GM21390 (cell line): Measurements from ENCODE around the gene PHOX2B.

Source experiments
- ATAC-seq: cut with Tn5 transposase; IDR thresholded peaks from one replicate; pipeline ENCODE4 v1.9.1; 2021; ENCODE audit not compliant: unreplicated experiment

The PHOX2B gene

DNA sequence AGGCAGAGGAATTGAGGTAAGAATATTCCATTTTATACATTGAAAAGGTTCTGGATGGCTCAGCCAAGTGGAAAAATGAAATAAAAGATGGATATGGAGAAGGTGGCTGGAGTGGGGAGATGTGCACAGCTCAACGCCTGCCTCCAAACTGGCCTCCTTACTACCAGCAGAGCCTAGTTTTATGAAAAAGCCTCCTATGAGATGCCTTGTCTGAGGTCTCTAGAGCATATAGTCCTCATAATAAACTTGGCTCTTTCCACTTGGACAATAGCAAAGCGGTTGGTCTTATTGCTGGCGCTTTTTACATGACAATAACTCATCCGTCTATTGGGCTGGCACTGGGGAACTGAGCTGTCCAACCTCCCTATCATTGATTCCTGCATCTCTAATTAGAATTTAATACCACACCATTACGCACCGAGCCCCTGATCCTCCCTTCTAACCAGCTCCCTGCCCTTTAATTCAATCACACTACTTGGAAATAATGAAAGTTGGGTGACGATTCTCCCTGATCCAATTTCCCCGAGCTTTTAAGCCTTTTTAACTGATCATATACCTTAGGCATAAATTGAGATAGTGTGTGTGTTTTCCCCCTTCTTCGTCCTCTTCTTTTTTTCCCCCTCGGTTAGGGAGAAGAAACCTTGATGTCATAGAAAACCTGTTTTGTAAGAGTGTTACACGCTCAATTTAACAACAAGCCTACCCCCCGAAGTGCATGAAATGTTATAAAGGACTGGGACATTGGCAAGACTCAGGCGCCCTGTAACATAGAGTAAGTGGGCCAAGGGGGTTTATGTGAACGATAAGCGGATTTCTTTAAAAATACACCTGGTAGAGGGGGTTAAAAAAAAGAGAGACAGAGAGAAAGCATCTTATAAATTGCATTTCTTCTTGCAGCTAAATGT lies at the start of gene PHOX2B:
Gene PHOX2B, minus strand, starts transcription at position 155 of the 905 bp plus-strand sequence. Its CDS starts 115 bp downstream, at position 40.
- no peak for ATAC-seq

DNA sequence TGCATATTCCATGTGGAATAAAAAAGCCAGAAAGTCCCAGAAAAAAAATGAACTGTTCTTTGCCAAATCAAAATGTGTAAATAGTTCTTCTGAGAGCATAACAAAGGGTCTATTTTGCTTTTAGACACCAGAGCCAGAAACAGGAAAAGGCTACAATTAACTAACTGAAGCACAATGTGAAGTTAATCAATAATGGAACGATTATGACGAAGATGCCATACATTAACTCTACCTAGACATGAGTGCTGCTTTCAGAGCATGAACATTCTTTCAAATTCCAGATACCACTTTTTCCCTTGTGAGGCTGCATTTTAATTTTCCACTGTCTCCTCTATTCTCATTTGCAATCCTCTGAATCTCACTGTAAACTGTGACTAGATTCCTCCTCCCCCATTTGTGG lies 48.7 kb upstream of the PHOX2B start:
- ATAC-seq = no peak

DNA sequence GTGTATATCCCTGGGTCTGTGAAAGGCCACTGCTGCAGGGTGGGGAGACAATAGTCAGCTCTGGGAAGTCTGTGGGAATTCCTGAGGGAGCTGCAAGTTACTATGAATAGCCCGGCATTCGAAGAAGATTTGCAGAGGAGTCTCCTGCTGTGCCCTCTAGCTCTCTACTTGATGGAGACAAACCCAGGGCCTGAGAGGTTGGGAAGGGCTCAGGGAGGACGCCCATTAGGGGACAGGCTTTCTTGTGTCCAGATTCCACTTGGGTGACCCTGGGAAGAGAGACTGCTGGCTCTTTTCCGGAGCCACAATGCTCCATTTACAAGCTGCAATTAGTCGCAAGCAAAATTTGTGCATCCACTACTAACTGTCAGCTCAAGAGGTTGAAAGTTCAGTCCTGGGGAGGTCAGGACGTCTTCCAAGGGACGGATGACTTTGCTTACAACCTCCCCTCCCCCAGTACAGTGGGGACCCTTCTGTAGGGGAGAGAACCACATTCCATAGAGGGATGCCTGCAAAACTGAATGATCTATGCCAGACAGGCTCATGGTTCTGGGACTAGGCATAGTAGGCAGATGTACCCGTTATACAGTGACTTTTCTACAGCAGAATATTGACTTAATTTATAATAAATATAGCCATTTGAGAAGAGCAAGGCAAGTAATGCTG lies 48.2 kb upstream of the PHOX2B start:
- no peak for ATAC-seq

DNA sequence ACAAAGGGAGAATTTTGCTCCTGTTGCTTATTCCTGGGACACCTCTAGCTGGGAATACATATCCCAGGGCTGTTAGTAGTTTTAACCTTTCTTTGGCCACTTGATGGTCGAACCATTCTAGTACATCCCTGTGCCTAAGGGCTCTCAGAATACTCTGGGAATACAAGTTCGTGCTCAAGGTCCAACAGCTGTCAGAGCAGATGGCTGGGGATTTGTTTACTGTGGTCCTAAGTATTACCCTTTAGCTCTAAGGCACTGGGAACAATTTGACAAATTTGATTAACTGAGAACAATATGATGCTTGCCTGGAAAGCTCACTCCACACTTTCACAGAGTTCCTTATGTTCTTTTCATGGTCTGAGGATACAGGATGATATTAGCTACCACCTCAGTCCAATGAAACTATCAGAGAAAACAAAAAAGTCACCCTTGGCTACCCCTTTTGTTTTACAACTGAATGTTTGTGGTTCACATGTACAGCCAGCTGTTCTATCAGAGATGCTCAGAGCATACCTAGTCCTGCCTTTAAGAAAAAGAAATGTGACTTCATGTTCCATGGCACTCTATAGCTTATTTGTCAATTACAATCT lies 47.4 kb upstream of the PHOX2B start:
- ATAC-seq = no peak

DNA sequence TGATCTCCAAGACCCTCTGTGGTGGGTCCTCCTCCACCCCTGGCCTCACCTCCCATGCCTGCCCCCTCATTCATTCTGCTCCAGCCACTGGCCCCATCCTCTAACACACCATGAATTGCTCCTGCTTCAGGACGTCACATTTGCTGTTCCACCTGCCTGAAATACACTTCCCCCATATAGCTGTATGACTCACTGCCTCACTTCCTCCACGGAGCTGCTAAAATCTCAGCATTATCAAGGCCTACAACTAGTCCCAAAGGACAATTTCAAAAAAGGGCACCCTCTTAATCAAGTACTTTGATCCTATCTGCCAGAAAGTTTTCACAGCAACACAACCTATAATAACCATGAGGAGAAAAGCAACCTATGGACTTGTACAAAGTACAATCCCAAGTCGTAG lies 43.6 kb upstream of the PHOX2B start:
- ATAC-seq = no peak

DNA sequence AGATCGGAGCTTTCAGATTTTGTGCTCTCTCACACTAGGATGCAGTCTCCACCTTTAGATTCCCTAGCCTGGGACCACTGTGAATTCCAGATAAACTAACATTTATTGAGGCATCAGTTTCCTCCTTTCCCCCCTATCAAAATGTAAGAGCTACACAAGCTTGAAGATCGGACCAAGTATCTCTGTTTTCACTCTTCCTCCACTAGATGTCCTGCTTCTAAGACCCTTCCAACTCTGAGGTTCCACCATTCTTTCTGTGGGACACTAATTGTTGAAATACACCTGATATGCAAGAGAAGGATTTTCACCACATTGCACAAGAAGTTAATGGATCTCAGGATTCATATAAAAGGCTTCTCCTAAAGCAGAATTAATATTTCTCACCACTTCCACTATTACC lies 43.0 kb upstream of the PHOX2B start:
- ATAC-seq = no peak

DNA sequence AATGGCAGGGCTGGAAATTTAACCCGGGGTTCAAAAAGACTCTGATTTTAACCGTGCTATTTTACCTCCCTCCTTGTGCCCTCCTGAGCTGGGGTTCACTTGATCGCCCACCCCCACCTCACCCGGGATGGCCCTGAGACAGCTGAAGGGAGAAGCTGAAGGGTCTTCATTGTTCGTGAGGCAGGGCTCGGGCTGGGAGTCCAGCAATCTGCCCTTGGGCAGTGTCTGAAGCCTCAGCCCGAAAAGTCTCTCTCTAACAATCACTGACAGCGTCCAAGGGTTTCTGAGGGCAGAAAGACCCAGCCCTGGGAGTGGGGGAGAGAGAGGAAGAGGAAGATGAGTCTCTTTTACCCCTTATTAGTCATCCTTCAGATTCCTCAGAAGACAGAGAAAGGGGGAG lies 39.4 kb upstream of the PHOX2B start:
- ATAC-seq = no peak

DNA sequence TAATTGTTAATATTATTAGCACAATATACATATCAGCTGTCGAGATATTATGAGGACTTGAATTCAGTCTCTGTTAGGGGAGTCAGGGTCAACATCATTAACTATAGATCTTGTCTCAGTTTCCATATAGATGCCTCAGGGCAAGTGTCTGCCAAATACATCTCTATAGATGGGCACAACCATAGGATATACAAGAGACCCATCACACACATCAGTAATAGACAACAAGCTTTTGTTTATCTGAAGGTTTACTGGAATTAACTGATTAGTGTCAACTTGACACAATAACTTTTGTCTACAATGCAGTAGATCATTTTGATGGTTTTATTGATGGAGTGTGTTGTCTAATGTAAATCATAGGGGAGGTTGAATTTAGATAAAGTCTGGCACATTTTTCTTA lies 37.1 kb upstream of the PHOX2B start:
- ATAC-seq = no peak

DNA sequence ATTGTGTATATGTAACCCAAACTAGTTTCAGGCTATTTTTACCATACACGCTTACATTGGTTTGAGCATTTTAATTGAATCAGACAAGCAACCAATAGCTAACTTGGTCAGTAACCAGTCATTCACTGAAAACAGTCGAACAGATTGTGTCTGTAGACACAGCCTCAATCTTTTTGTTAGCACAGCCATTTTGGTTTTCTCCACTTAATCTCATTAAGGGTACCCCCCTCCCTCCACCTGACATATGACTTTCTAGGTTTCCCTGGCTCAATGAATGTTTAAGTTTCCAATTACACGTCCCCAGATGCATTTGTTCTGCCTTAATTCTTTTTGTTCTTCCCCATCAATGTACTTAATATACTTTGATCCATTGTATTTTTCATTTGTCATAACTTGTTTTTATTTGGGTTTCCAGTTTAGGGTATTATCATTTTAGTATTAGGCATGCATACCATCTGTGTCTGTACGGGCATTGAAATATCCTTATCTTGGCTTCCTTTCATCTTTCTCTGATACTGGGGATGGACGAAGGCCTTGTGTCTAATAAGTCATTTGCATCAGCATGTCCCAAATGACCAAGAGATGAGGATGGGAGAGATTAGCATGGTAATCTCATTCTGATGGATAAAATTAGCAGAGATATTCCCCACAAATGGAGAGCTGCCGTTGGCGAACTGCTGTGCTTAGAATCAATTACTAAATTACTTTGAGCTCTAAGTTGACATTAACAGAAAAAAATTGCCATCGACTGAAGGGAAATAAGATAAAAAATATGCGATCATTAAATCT lies 35.9 kb upstream of the PHOX2B start:
- no peak for ATAC-seq

DNA sequence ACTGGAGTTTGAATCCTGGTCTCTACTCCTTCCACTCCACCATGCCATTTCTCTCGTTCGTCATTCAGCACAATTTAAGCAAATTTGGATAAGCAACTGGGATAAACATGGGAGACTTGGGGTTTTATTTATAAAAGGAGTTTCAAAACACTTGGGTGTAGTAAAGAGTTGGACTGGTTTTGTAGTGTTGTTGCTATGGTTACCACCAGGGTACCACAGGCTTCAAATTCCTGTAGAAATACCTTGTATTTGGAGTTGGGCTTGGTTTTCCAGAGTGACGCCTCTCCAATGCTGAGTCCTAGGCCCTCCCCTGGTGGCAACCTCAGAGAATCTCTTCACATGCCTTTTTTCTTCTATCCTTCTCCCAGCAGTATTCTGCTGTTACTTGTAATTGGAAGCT lies 27.9 kb upstream of the PHOX2B start:
- no peak for ATAC-seq

DNA sequence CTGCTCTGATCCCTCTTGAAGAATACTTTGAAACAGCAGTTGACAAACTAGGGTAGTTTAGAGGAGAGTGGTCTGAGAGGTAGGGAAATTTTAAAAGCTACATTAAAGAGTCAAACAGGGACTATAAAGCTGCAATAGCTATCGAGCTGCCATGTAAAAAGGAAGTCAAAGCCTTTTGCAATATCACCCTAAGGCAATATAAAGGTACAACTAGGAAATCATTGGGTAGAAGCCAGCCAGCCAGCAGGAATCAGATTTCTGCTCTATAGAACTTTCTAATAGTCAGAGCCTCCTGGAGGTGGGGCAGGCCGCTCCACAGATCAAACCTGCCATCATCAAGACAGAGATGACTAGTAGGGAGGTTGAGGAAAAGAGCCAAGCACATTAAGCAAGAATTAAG lies 15.2 kb upstream of the PHOX2B start:
- no peak for ATAC-seq

DNA sequence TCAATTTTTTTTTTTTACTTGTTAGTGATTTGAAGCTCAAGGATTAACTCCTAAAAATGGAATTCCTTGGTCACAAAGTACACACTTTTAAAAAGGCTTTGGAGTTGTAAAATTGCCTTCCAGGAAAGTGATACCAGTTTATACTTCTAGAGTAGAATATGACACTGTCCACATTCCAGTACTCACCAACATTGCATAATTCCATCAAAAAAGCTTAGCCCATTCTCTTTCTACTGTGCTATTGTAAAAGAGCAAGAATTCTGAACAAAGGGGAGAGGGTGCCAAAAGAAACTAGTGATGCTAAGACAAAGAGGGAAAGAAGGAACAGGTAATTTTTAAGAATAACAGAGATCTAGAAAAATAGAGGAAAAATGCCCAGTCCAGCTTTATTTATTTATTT lies 10.4 kb upstream of the PHOX2B start:
- no peak for ATAC-seq

DNA sequence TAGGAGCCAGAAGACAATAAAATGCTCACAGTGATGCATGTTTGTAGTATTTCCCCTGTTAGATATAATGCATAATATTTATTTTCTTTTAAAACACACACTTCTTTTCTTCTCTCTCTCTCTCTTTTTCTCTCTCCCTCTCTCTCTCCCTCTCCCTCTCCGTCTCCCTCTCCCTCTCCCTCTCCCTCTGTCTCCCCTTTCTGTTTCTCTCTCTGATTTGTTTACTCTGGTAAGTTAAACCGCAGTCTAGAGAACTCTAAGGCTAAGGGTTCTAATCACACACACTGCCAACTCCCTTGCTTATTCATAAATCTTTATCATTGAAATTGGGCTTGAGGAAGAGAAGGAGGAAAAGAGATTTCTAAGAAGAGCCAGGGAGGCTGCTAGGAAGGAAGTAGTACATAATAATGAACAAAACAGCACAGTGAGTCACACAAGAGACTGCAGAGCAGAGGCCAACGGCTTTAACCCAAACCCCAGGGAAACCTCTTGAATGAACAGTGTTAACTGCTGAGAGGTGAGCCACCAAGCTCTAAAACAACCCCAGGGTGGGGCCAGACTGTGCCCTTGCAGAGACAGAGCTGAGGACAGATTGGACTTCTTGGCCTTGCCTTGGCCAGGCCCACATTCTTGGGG lies 9.1 kb upstream of the PHOX2B start:
- no peak for ATAC-seq

DNA sequence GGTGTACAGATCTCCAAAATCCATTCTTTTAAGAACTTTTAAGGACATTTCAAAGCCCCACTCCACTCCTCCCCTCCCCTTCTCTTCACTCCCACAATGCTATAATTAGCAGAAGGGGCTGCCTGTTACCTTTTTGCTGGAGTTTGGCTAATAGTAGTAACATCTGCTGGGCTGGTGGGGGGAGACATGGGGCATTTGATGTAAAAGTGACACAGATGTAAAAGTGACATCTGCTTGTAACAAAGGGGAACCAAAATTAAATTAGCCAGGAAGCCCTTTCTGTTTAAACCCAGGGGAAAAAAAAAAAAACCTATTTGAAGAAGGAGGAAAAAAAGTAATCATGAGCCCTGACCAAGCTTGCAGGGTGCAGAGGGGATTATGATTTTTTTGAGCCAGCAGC lies 5.4 kb upstream of the PHOX2B start:
- no peak for ATAC-seq

DNA sequence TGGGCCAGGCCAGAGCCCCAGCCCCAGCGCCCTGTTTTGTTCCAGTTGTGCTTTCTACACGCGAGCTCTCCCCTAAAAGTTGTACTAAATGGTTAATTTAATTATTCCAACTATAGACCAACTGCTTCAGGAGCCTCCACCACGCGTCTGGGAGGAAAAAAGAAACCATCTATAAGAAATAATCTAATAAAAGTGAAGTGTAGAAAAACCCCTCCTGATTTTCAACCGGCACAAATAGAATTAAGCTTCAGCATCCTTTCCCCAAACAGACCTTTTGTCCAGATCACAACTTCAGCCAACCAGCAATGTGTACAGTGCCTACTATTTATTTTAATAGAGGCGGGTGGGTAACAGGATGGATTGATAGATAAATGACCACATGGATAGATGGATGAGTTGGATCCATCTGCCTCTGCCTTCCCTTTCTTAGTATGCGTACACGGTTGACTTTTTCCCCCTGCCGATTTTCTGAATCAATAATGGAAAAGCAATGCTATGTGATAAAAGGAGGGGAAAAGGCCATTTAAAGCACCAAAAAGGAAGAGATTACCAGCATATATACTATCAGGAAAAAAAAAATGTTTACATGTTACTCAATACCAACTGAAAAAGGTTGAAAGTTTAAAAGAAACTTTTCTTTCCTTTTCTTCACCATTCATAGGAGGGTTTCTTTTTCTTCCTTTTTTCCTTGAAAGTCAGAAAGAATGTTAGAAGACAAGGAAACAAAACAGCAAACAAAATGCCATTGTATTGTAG lies 3.7 kb upstream of the PHOX2B start:
- no peak for ATAC-seq

DNA sequence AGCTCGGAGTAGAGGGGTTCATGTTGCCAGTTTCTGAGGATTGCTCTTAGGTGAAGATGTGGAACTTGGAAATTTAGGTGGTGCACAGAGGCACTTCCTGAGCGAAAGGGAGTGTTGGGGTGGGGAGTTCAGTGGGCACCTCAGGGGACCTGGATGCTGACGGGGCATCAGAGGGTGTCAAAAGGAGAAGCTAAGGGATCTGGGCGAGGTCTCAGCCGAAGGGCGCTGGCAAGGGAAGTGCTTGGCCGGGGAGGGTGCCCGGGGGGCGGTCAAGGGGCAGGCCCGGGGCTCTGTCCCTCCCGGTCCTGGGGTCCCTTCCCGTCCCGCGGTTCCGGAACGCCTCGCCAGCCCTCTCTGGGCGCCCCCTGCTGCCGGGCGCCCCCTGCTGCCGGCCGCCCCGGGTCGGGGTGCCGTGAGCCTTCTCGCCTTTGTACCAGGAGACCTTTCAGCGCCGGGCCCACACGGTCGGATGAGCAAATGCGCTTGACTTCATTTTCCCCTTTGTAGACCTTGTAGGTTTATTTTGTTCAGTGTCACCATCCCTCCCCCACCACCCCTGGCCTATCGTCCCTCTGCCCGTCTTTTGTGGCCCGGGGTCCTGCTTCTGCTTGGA lies 3.0 kb upstream of the PHOX2B start:
- ATAC-seq = no peak

DNA sequence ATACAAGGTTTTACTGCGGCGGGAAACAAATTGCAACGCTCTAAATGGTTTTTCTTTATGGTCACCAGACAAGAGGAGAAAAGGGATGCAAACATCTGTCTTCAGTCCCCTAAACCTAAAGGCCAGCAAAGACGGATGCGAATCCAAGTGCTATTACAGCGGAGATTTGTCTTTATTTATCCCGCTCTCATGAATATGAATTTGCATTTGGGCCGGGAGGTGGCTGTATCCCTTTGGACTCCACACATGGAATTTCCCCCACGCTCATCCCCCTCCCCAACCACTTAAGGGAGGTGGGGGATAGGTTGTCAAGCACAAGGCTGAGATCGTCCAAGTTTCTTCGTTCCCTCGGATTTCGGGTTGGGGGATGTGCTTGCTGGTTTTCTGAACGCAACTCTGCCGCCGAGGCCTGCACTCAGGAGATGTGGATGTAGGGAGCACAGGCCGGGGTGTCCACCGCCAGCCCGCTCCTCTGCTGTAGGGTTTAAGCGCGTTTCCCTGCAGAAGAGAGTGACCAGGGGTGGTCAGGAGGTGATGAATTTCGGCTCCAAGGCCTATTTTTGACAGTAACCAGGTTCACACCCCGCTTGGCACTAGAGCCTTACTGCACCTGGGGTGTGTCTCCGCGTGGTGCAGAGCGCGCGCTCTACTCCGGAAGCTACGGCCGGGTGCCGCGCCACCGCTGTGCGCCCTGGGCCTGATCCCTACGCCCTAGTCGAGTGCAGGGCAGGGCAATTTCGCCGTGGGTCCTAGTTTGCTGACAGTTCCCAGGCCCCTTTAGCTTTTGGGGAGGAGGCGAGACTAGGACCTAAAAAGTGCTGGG lies 2.3 kb upstream of the PHOX2B start:
- ATAC-seq = no peak

DNA sequence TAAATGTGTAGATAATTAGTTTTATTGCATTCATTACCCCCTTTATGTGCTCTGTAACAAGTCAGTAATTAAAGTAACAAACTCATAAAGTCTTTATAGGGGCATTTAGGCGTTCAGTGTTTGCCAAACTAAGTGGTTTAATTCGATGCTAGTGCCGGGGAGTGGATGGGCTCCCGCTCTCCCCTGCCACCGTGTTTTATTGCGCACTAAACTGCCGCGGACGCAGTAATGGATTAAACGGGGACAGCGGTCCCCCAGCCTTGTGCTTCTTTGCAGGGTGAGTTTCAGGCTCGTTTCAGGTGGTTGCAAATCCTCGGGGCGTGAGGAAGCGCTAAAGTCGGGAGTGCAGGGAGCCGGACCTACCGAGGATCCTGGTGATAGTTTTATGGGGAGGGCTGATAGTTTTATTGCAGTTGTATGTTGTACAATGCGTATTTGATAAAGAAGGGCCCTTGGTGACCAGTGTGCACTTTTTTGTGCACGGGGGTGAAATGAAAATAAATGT lies 1.6 kb upstream of the PHOX2B start:
- no peak for ATAC-seq

DNA sequence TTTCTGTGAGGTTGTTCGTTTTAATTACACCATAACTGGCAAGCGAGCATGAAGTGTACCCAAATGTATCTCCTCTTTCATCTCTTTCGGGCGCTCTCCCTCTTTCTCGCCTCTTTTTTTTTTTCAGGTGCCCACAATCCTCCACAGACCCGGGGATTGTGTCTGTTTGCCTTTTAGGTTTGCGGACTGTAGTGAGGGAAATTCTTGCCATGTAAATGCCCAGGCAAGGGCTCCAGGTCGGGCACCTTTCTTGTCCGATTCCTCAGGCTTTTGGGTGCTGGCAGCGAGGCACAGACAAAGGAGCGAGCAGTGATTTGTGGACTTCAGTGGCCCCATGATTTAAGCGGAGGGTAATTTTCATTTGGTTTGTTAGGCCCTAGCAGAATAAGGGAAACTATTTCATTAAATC lies 1.1 kb upstream of the PHOX2B start:
- no peak for ATAC-seq
